Astrocyte (in vitro differentiated cells and primary cell): Measurements from ENCODE around the gene ODR4. TPM values are rescaled to one million over a fixed set of nuclear protein-coding genes. Genes with fewer than 3 reads are reported as not detected.
"Not testable (repeated sequence)": the region's sequence is repeated elsewhere in the genome, so short reads cannot be mapped to it uniquely, and the experiment has no call there.

ENCODE experiments used
- DNase-seq: peaks from one replicate; pipeline ENCODE4 v3.0.0-alpha.2; 2010; ENCODE audit warnings: low read depth
- FAIRE-seq: peaks from 2 replicates; lab custom pipeline; 2011; peaks lifted over from hg19 to GRCh38; lab: Jason Lieb, UNC
- H2AFZ ChIP-seq: 2 replicates; pipeline ENCODE4 v1.6.0; 2012; ENCODE audit warnings: low read depth, low read length, inconsistent platforms
- H3K27ac ChIP-seq: 2 replicates; pipeline ENCODE4 v1.5.1; 2011; ENCODE audit warnings: low read depth, low read length, inconsistent platforms
- H3K27me3 ChIP-seq: 2 replicates; pipeline ENCODE4 v1.6.0; 2011; ENCODE audit warnings: low read length, inconsistent platforms; ENCODE audit not compliant: insufficient read depth
- H3K36me3 ChIP-seq: 2 replicates; pipeline ENCODE4 v1.5.1; 2011; ENCODE audit warnings: low read length, inconsistent platforms; ENCODE audit not compliant: insufficient read depth
- H3K4me1 ChIP-seq: 2 replicates; pipeline ENCODE4 v1.5.1; 2011; ENCODE audit warnings: low read length, inconsistent platforms; ENCODE audit not compliant: insufficient read depth
- H3K4me2 ChIP-seq: 2 replicates; pipeline ENCODE4 v1.6.0; 2012; ENCODE audit warnings: low read length, inconsistent platforms
- H3K4me3 ChIP-seq: 2 replicates; pipeline ENCODE4 v1.5.1; 2011; ENCODE audit warnings: low read depth, mild to moderate bottlenecking, low read length, inconsistent platforms; ENCODE audit not compliant: insufficient read depth
- H3K79me2 ChIP-seq: 2 replicates; pipeline ENCODE4 v1.6.0; 2012; ENCODE audit warnings: mild to moderate bottlenecking, low read length, inconsistent platforms; ENCODE audit not compliant: insufficient read depth
- H3K9ac ChIP-seq: 2 replicates; pipeline ENCODE4 v1.6.0; 2012; ENCODE audit warnings: mild to moderate bottlenecking, low read length, inconsistent platforms
- H3K9me3 ChIP-seq: 2 replicates; pipeline ENCODE4 v1.5.1; 2012; ENCODE audit warnings: low read depth, mild to moderate bottlenecking, low read length, inconsistent platforms; ENCODE audit not compliant: insufficient read depth
- H4K20me1 ChIP-seq: 2 replicates; pipeline ENCODE4 v1.6.0; 2012; ENCODE audit warnings: low read length, inconsistent platforms; ENCODE audit not compliant: insufficient read depth
- H3K27ac Mint-ChIP-seq: one replicate; pipeline ENCODE4 v1.8.0; 2021; ENCODE audit warnings: mild to moderate bottlenecking, mixed read lengths; ENCODE audit not compliant: unreplicated experiment
- H3K27me3 Mint-ChIP-seq: one replicate; pipeline ENCODE4 v1.8.0; 2021; ENCODE audit warnings: low read depth, mixed read lengths; ENCODE audit not compliant: unreplicated experiment
- H3K36me3 Mint-ChIP-seq: one replicate; pipeline ENCODE4 v1.8.0; 2021; ENCODE audit warnings: low read depth, mixed read lengths; ENCODE audit not compliant: unreplicated experiment
- H3K4me1 Mint-ChIP-seq: one replicate; pipeline ENCODE4 v1.8.0; 2021; ENCODE audit warnings: low read depth, mixed read lengths; ENCODE audit not compliant: unreplicated experiment
- H3K4me3 Mint-ChIP-seq: one replicate; pipeline ENCODE4 v1.8.0; 2021; ENCODE audit warnings: mild to moderate bottlenecking, moderate library complexity, mixed read lengths; ENCODE audit not compliant: unreplicated experiment
- H3K9me3 Mint-ChIP-seq: one replicate; pipeline ENCODE4 v1.8.0; 2021; ENCODE audit warnings: mild to moderate bottlenecking, mixed read lengths; ENCODE audit not compliant: unreplicated experiment
- EZH2 ChIP-seq: IDR thresholded peaks from 2 replicates; pipeline ENCODE4 v1.6.1; 2012; ENCODE audit warnings: mild to moderate bottlenecking, low read length, inconsistent platforms; ENCODE audit not compliant: insufficient read depth
- total RNA-seq: library from RNA; stranded (reverse); gene quantifications from 2 replicates; pipeline ENCODE4 v1.2.1, GENCODE V29; 2021
- TF ChIP-seq, protein P1 (sequence below): IDR thresholded peaks from 2 replicates; pipeline ENCODE4 v1.5.1; 2011; ENCODE audit warnings: low read depth, mild to moderate bottlenecking, inconsistent platforms, low read length, moderate library complexity; ENCODE audit not compliant: insufficient read depth

The ODR4 gene
- total RNA-seq, 1 donor from 2014 or later, result 22.1 TPM

GRCh38 chr1:186391841-186392240, 16.2 kb downstream of the ODR4 start:
- no peak overlapping the region for H3K4me3 Mint-ChIP-seq
- no peak overlapping the region for H2AFZ ChIP-seq
- no peaks in the 10 kb centered on the region for H3K27me3 Mint-ChIP-seq
- no peak overlapping the region for H3K4me2 ChIP-seq
- no peaks in the 10 kb centered on the region for H3K9me3 ChIP-seq
- H4K20me1 ChIP-seq, result no peaks in the 10 kb centered on the region
- no peaks in the 10 kb centered on the region for H3K4me1 ChIP-seq
- H3K36me3 Mint-ChIP-seq, result peaks cover 3% of the 10 kb centered on the region
- DNase-seq (no peak), FAIRE-seq (no peak)
- H3K27me3 ChIP-seq, result no peaks in the 10 kb centered on the region
- peaks cover 43% of the 10 kb centered on the region for H3K36me3 ChIP-seq
- no peak overlapping the region for H3K27ac ChIP-seq
- no peaks in the 10 kb centered on the region for H3K9me3 Mint-ChIP-seq
- no peak for TF ChIP-seq EZH2
- H3K4me3 ChIP-seq, result no peak overlapping the region
- H3K9ac ChIP-seq, result no peak overlapping the region
- H3K27ac Mint-ChIP-seq, result no peak overlapping the region
- peaks cover 4% of the 10 kb centered on the region for H3K4me1 Mint-ChIP-seq
- H3K79me2 ChIP-seq, result no peaks in the 10 kb centered on the region

DNA sequence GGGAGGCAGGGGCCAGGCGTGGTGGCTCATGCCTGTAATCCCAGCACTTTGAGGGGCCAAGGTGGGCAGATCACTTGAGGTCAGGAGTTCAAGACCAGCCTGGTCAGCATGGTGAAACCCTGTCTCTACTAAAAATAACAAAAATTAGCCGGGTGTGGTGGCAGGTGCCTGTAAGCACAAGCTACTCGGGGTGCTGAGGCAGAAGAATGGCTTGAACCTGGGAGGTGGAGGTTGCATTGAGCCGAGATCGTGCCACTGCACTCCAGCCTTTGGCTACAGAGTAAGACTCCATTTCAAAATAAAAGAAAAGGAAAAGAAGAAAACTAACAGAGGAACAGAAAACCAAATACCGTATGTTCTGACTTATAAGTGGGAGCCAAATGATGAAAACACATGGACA, 17.1 kb downstream of the ODR4 start:
- not testable (repeated sequence) for H3K4me1 ChIP-seq, H3K27ac ChIP-seq, DNase-seq, H2AFZ ChIP-seq, H3K9me3 ChIP-seq, H3K9ac ChIP-seq, H3K4me1 Mint-ChIP-seq, H3K9me3 Mint-ChIP-seq, FAIRE-seq, H4K20me1 ChIP-seq, H3K27me3 ChIP-seq, H3K79me2 ChIP-seq, H3K27me3 Mint-ChIP-seq, H3K36me3 Mint-ChIP-seq, H3K4me3 ChIP-seq, H3K4me2 ChIP-seq
- peak overlapping the region; percentile 18 for H3K27ac Mint-ChIP-seq
- peak overlapping the region; percentile 20 for H3K4me3 Mint-ChIP-seq
- H3K36me3 ChIP-seq, result peaks cover 43% of the 10 kb centered on the region

GRCh38 chr1:186401446-186401845, 25.8 kb downstream of the ODR4 start:
- H3K4me2 ChIP-seq, H2AFZ ChIP-seq, H3K9me3 ChIP-seq, H3K4me3 Mint-ChIP-seq, FAIRE-seq, H3K79me2 ChIP-seq, DNase-seq, H3K9me3 Mint-ChIP-seq, H3K4me3 ChIP-seq, H3K27me3 Mint-ChIP-seq, H3K36me3 Mint-ChIP-seq, H3K27me3 ChIP-seq, H3K9ac ChIP-seq, H3K27ac Mint-ChIP-seq, H4K20me1 ChIP-seq, H3K4me1 ChIP-seq, H3K4me1 Mint-ChIP-seq, H3K27ac ChIP-seq: not testable (repeated sequence)
- peaks cover 38% of the 10 kb centered on the region for H3K36me3 ChIP-seq

- Histone ChIP-seq H3K27me3 (no peaks in the 10 kb centered on the region), H3K27ac (no peak overlapping the region), H3K4me1 (no peaks in the 10 kb centered on the region), H3K9ac (no peak overlapping the region), H3K9me3 (no peaks in the 10 kb centered on the region), H3K79me2 (no peaks in the 10 kb centered on the region), H4K20me1 (no peaks in the 10 kb centered on the region), H3K36me3 (peaks cover 42% of the 10 kb centered on the region), H3K4me3 (no peak overlapping the region), H3K4me2 (no peak overlapping the region), H2AFZ (no peak overlapping the region)
- Mint-ChIP-seq H3K27me3 (no peaks in the 10 kb centered on the region), H3K27ac (no peak overlapping the region), H3K36me3 (peaks cover 7% of the 10 kb centered on the region), H3K4me1 (peaks cover 2% of the 10 kb centered on the region), H3K9me3 (no peaks in the 10 kb centered on the region), H3K4me3 (no peak overlapping the region)
- TF ChIP-seq, protein P1, sequence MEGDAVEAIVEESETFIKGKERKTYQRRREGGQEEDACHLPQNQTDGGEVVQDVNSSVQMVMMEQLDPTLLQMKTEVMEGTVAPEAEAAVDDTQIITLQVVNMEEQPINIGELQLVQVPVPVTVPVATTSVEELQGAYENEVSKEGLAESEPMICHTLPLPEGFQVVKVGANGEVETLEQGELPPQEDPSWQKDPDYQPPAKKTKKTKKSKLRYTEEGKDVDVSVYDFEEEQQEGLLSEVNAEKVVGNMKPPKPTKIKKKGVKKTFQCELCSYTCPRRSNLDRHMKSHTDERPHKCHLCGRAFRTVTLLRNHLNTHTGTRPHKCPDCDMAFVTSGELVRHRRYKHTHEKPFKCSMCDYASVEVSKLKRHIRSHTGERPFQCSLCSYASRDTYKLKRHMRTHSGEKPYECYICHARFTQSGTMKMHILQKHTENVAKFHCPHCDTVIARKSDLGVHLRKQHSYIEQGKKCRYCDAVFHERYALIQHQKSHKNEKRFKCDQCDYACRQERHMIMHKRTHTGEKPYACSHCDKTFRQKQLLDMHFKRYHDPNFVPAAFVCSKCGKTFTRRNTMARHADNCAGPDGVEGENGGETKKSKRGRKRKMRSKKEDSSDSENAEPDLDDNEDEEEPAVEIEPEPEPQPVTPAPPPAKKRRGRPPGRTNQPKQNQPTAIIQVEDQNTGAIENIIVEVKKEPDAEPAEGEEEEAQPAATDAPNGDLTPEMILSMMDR, result no peak
- TF ChIP-seq EZH2, result no peak
- FAIRE-seq (peak; percentile 49), DNase-seq (no peak)
These were observed 28.0 kb downstream of the ODR4 start for GRCh38 chr1:186403632-186404031.
